ENCODE data around the gene METTL16.

METTL16 gene

GRCh38 chr17:2421315-2422147, 90.2 kb downstream of the METTL16 start:
- TF ChIP-seq, protein P1, sequence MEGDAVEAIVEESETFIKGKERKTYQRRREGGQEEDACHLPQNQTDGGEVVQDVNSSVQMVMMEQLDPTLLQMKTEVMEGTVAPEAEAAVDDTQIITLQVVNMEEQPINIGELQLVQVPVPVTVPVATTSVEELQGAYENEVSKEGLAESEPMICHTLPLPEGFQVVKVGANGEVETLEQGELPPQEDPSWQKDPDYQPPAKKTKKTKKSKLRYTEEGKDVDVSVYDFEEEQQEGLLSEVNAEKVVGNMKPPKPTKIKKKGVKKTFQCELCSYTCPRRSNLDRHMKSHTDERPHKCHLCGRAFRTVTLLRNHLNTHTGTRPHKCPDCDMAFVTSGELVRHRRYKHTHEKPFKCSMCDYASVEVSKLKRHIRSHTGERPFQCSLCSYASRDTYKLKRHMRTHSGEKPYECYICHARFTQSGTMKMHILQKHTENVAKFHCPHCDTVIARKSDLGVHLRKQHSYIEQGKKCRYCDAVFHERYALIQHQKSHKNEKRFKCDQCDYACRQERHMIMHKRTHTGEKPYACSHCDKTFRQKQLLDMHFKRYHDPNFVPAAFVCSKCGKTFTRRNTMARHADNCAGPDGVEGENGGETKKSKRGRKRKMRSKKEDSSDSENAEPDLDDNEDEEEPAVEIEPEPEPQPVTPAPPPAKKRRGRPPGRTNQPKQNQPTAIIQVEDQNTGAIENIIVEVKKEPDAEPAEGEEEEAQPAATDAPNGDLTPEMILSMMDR (IDR thresholded peaks at IDR 0.05; ENCODE audit: low read depth, low read length) = no peak
- TF ChIP-seq MAX (IDR thresholded peaks at IDR 0.05; ENCODE audit: low read depth, low read length) (no peak), POLR2A (IDR thresholded peaks at IDR 0.05; ENCODE audit: extremely low read depth, insufficient read length) (no peak), MYC (IDR thresholded peaks at IDR 0.05; ENCODE audit: low read depth, low read length) (no peak)
- H3K4me3 ChIP-seq (ENCODE audit: low read depth, low read length) = no peak overlapping the region
- no peak for DNase-seq (ENCODE audit: low read depth)

DNA sequence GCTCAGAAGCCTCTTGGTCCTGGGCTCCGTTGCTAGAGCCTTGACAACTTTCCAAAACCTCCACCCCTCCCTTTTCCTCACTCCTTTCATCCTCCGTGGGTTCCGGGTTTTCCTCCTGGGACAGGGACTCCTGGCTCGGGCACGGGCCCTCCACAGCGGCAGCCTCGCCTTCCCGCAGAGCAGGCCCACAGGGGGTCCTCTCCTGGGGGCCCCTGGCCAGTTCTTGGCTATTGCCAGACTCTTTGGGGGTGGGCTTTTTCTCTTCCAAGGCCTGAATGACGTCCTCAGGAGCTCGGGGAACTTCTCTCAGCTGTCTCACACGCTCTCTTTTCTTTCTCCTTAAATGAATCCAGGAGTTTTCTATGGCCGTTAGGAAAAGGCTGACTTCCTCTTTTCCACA, 91.5 kb downstream of the METTL16 start:
- H3K4me3 ChIP-seq (ENCODE audit: low read depth, low read length) = no peak overlapping the region
- no peak for TF ChIP-seq POLR2A (IDR thresholded peaks at IDR 0.05; ENCODE audit: extremely low read depth, insufficient read length)
- no peak for TF ChIP-seq MYC (IDR thresholded peaks at IDR 0.05; ENCODE audit: low read depth, low read length)
- TF ChIP-seq, protein P1 (IDR thresholded peaks at IDR 0.05; ENCODE audit: low read depth, low read length) = no peak
- no peak for TF ChIP-seq MAX (IDR thresholded peaks at IDR 0.05; ENCODE audit: low read depth, low read length)
- DNase-seq (ENCODE audit: low read depth) = no peak

- TF ChIP-seq MAX (IDR thresholded peaks at IDR 0.05; ENCODE audit: low read depth, low read length) = no peak
- TF ChIP-seq, protein P1 (IDR thresholded peaks at IDR 0.05; ENCODE audit: low read depth, low read length) = no peak
- TF ChIP-seq POLR2A (IDR thresholded peaks at IDR 0.05; ENCODE audit: extremely low read depth, insufficient read length) = no peak
- TF ChIP-seq MYC (IDR thresholded peaks at IDR 0.05; ENCODE audit: low read depth, low read length) = no peak
- H3K4me3 ChIP-seq (ENCODE audit: low read depth, low read length) = no peak overlapping the region
- DNase-seq (ENCODE audit: low read depth) = no peak
These were observed 92.2 kb downstream of the METTL16 start for GRCh38 chr17:2419486-2419885.

GRCh38 chr17:2418572-2418971, 93.1 kb downstream of the METTL16 start:
- TF ChIP-seq MYC (IDR thresholded peaks at IDR 0.05; ENCODE audit: low read depth, low read length) (no peak), POLR2A (IDR thresholded peaks at IDR 0.05; ENCODE audit: extremely low read depth, insufficient read length) (no peak), MAX (IDR thresholded peaks at IDR 0.05; ENCODE audit: low read depth, low read length) (no peak)
- TF ChIP-seq, protein P1 (IDR thresholded peaks at IDR 0.05; ENCODE audit: low read depth, low read length) = no peak
- no peak overlapping the region for H3K4me3 ChIP-seq (ENCODE audit: low read depth, low read length)
- no peak for DNase-seq (ENCODE audit: low read depth)

- DNase-seq (ENCODE audit: low read depth) = peak; percentile 73
- no peak overlapping the region for H3K4me3 ChIP-seq (ENCODE audit: low read depth, low read length)
These were observed 95.5 kb downstream of the METTL16 start for GRCh38 chr17:2416010-2416734.

More at GRCh38 chr17:2416010-2416734, 95.5 kb downstream of the METTL16 start:
- no peak for TF ChIP-seq POLR2A (IDR thresholded peaks at IDR 0.05; ENCODE audit: extremely low read depth, insufficient read length)
- TF ChIP-seq, protein P1 (IDR thresholded peaks at IDR 0.05; ENCODE audit: low read depth, low read length) = peak; percentile 70

Data from NB4 (cell line).